HepG2 (cell line): Measurements from ENCODE around the gene KLHDC7A. TPM values are rescaled to one million over a fixed set of nuclear protein-coding genes. Genes with fewer than 3 reads are reported as not detected.

ENCODE experiments used
- ATF7-NPFF ChIP-seq: sonication (generic); formaldehyde crosslinking; IDR thresholded peaks from 2 replicates; pipeline ENCODE4 v1.8.1; 2023; ENCODE audit warnings: mild to moderate bottlenecking, low read depth, missing genetic modification reagents, moderate library complexity
- BCL6 ChIP-seq: IDR thresholded peaks from 2 replicates; pipeline ENCODE4 v1.6.1; 2016; ENCODE audit warnings: missing genetic modification reagents, missing compliant biosample characterization
- E2F1 ChIP-seq: sonication (generic); formaldehyde crosslinking; IDR thresholded peaks from 2 replicates; pipeline ENCODE4 v1.5.0; 2020; ENCODE audit warnings: missing genetic modification reagents
- ESRRA ChIP-seq: sonication (generic); formaldehyde crosslinking; IDR thresholded peaks from 2 replicates; pipeline ENCODE4 v1.5.1; 2020; ENCODE audit warnings: mild to moderate bottlenecking, low read depth, missing genetic modification reagents
- HOXA3 ChIP-seq: sonication (generic); formaldehyde crosslinking; IDR thresholded peaks from 2 replicates; pipeline ENCODE4 v1.5.0; 2020; ENCODE audit warnings: missing genetic modification reagents
- ZNF281 ChIP-seq: sonication (generic); formaldehyde crosslinking; IDR thresholded peaks from 2 replicates; pipeline ENCODE4 v1.4.0; 2020; ENCODE audit warnings: missing genetic modification reagents, borderline replicate concordance
- ZNF44 ChIP-seq: sonication (generic); formaldehyde crosslinking; IDR thresholded peaks from 2 replicates; pipeline ENCODE4 v1.5.1; 2020; ENCODE audit warnings: mild to moderate bottlenecking, missing genetic modification reagents
- ZNF580 ChIP-seq: IDR thresholded peaks from 2 replicates; pipeline ENCODE4 v1.6.1; 2016; ENCODE audit warnings: low read depth, borderline replicate concordance
- ZNF691 ChIP-seq: sonication (generic); formaldehyde crosslinking; IDR thresholded peaks from 2 replicates; pipeline ENCODE4 v1.4.0; 2020; ENCODE audit warnings: missing genetic modification reagents, low read depth, mild to moderate bottlenecking, borderline replicate concordance
- ZNF768 ChIP-seq: sonication (generic); formaldehyde crosslinking; IDR thresholded peaks from 2 replicates; pipeline ENCODE4 v1.4.0; 2020; ENCODE audit warnings: missing genetic modification reagents
- polyA plus RNA-seq, 8 experiments: library from polyadenylated mRNA; depleted of rRNA in 3 of 8; stranded (reverse) in 7 of 8; unstranded in 1 of 8; fragments of >200 nt; fragmentation: Illumina TruSeq in 4 of 8; extraction: Trizol in 4 of 8; gene quantifications; 2 replicates each; pipeline versions ENCODE4 v1.2.1 to v1.2.3, GENCODE V29; 2011 to 2016; ENCODE audit warnings: low read depth in 4 of 8, missing spikeins in 1 of 8, mixed read lengths in 1 of 8; ENCODE audit not compliant: insufficient read depth in 1 of 8
- total RNA-seq, 5 experiments: library from RNA; depleted of rRNA; stranded (reverse); fragments of >200 nt; fragmentation: Illumina TruSeq; extraction: Trizol; gene quantifications; 2 replicates each; pipeline ENCODE4 v1.2.3, GENCODE V29; 2016; ENCODE audit warnings: low read depth in 1 of 5
- TF ChIP-seq, protein P1 (sequence below): sonication (generic); formaldehyde crosslinking; IDR thresholded peaks from 2 replicates; pipeline ENCODE4 v1.8.0; 2022; ENCODE audit warnings: missing genetic modification reagents, mild to moderate bottlenecking, moderate library complexity, borderline replicate concordance

KLHDC7A gene
- total and polyA plus RNA-seq, 2 of the 13 experiments (the other 11 are each of a cell fraction or from before 2014, with no cell fraction given): 0.15 to 1.8 TPM

- no peak for TF ChIP-seq ESRRA (CRISPR knock-in tag)
- no peak for TF ChIP-seq ZNF691 (CRISPR knock-in tag)
- no peak for TF ChIP-seq E2F1 (CRISPR knock-in tag)
- TF ChIP-seq HOXA3 (CRISPR knock-in tag): no peak
- TF ChIP-seq, protein P1, sequence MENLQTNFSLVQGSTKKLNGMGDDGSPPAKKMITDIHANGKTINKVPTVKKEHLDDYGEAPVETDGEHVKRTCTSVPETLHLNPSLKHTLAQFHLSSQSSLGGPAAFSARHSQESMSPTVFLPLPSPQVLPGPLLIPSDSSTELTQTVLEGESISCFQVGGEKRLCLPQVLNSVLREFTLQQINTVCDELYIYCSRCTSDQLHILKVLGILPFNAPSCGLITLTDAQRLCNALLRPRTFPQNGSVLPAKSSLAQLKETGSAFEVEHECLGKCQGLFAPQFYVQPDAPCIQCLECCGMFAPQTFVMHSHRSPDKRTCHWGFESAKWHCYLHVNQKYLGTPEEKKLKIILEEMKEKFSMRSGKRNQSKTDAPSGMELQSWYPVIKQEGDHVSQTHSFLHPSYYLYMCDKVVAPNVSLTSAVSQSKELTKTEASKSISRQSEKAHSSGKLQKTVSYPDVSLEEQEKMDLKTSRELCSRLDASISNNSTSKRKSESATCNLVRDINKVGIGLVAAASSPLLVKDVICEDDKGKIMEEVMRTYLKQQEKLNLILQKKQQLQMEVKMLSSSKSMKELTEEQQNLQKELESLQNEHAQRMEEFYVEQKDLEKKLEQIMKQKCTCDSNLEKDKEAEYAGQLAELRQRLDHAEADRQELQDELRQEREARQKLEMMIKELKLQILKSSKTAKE: no peak
- TF ChIP-seq ZNF580 (CRISPR knock-in tag): no peak
- no peak for TF ChIP-seq ZNF44 (CRISPR knock-in tag)
- no peak for TF ChIP-seq BCL6
- no peak for TF ChIP-seq ATF7-NPFF (CRISPR knock-in tag)
- TF ChIP-seq ZNF768: no peak
- TF ChIP-seq ZNF281 (CRISPR knock-in tag): no peak
Observed at GRCh38 chr1:18526436-18527275, 45.9 kb downstream of the KLHDC7A start (continued).
